HG02642 (cell line): Measurements from ENCODE around the gene TAS2R13.

Experiments
- ATAC-seq: cut with Tn5 transposase; IDR thresholded peaks from one replicate; pipeline ENCODE4 v1.9.1; 2021; ENCODE audit warnings: mild to moderate bottlenecking; ENCODE audit not compliant: unreplicated experiment, poor library complexity

TAS2R13 gene, protein sequence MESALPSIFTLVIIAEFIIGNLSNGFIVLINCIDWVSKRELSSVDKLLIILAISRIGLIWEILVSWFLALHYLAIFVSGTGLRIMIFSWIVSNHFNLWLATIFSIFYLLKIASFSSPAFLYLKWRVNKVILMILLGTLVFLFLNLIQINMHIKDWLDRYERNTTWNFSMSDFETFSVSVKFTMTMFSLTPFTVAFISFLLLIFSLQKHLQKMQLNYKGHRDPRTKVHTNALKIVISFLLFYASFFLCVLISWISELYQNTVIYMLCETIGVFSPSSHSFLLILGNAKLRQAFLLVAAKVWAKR

DNA sequence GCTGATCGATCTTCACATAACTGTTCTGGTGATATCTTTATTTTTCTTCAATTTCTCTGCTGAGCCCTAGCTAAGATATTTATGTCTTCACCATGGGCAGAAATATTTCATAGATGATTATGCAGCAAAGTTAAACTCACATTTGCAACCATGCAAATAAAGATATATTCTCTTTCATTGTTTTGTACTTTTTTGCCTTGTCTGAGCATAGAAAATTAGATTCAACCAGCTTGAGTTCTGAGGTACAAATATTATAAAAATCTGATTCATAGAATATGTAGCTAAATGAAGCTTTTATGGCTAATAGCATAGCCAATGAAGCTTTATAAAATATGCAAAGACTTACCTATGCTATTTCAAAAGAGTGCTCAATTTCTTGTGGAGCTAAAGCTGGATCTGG, at the start of gene TAS2R13:
TAS2R13 (minus strand) TSS at position 101 of the 400 bp plus-strand sequence. CDS start 264 bp downstream, outside the sequence.
- no peak for ATAC-seq

DNA sequence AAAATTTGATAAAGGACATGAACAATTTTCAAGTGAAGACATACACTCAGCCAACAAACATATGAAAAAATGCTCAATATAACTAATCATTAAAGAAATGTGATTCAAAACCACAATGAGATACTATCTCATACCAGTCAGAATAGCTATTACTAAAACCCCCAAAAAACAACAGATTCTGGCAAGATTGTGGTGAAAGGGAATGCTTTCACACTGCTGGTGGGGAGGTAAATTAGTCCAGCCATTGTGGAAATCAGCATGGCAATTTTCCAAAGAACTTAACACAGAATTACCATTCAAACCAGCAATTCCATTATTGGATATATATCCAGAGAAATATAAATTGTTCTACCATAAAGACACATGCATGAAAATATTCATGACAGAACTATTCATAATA, 48.4 kb upstream of the TAS2R13 start:
- no peak for ATAC-seq

DNA sequence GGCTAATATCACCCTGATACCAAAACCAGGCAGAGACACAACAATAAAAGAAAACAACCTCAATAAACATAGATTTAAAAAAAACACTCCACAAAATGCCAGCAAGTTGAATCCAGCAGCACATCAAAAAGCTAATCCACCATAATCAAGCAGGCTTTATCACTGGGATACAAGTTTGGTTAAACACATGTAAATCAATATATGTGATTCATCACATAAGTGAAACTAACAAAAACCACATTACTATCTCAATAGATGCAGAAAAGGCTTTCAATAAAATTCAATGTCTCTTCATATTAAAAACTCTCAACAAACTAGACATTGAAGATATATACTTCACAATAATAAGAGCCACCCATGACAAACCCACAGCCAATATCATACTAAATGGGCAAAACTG, 46.7 kb upstream of the TAS2R13 start:
- ATAC-seq, result no peak

DNA sequence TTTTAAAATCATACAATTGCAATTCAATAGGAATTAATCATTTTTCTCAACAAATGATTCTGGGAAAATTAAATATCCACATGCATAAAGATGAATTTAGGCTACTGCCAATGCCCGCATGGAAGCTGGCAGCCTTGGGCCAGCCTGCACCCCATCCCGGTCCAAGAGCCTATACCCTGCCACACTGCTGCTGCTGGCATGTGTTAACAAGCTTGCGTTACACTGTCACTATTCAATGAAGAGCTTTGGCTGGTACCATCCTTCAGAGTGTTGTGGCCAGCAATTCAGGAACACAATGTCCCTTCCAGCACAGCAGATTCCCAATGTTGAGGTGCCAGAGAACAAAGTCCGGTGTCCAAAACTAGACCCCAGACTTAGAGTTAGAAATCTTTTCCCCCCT, 43.3 kb upstream of the TAS2R13 start:
- ATAC-seq, result no peak

DNA sequence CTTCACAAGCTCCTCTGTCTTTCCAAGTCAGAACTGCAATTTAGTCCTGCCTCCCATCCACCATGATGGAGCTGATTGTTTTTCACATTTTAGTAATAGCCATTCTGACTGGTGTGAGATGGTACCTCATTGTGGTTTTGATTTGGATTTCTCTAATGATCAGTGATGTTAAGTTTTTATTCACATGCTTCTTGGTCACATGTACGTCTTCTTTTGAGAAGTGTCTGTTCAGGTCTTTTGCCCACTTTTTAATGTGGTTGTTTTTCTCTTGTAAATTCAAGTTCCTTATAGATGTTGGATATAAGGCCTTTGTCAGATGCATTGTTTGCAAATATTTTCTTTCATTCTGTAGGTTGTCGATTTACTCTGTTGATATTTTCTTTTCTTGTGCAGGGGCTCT, 33.8 kb upstream of the TAS2R13 start:
- ATAC-seq, result no peak

DNA sequence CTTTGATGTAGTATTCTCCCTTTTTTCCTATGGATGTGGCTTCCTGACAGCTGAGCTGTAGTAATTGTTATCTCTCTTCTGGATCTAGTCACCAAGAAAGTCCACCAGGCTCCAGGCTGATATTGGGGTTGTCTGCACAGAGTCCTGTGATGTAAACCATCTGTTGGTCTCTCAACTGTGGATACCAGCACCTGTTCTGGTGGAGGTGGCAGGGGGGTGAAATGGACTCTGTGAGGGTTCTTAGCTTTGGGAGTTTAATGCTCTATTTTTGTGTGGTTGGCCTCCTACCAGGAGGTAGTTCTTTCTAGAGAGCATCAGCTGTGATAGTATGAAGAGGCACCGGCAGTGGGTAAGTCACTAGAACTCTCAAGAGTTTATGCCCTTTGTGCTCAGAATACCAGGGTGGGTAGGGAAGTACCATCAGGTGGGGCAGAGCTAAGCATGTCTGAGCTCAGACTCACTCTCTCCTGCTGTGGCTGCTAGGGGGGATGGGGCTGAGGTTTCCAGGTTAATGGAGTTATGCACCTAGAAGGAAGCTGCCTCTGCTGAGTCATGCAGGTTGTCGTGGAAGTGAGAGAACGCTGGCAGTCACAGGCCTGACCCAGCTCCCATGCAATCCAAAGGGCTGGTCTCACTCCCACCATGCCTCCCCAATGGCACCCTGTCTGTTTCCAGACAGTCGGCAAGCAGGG, 32.7 kb upstream of the TAS2R13 start:
- ATAC-seq, result no peak

DNA sequence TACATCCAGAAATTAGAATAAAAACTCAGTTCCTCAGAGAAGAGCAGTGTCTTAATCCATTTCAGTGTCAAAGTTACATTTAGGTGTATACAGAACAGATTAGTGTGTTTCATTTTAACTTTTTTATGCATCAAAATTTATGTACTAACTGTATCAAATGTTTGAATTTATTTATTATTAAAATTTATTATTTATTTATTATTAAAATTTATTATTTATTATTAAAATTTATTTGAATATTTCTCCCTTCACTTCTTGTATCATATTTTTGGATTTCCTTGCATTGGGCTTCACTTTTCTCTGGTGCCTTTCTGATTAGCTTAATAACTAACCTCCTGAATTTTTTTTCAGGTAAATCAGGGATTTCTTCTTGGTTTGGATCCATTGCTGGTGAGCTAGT, 32.0 kb upstream of the TAS2R13 start:
- ATAC-seq, result no peak

DNA sequence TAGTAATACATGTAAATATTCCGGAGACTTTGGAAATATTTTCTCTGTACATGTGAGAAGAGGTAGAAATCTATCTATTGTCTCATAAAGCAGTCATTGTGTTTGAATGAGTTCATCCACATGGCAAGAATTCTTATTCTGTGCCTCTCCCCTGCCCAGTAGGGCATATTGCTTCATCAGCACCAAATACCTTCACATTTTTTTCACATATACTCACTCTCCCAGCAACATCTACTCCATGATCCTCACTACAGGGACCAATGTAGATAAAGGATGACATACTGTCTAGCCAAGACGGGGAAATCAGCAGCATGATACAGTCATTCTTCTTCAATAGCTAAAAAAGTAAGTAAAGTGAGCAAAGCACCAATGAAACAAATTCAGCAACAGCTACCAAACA, 31.0 kb upstream of the TAS2R13 start:
- no peak for ATAC-seq

DNA sequence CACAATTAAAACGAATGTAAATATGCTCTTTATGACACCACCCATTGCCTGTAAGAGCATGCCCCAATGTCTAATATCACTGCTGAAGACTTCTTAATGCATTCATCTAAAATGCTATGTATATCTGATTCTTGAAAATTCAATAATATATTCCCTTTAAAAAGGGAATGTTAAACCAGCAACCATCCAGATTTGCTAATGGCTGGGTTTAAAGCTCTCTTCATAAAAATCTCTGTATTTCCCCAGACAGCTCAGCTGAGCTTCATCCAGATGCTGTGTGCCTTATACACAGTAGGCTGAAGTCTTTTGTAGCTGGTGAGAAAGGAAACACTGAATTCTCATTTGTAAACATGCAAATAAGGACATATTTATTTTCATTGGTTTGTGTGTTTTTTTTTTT, 29.8 kb upstream of the TAS2R13 start, which contains the start of gene TAS2R14:
TAS2R14 (minus strand) TSS at position 101 of the 400 bp plus-strand sequence; CDS start at position 45, 56 bp downstream.
- ATAC-seq, result no peak

DNA sequence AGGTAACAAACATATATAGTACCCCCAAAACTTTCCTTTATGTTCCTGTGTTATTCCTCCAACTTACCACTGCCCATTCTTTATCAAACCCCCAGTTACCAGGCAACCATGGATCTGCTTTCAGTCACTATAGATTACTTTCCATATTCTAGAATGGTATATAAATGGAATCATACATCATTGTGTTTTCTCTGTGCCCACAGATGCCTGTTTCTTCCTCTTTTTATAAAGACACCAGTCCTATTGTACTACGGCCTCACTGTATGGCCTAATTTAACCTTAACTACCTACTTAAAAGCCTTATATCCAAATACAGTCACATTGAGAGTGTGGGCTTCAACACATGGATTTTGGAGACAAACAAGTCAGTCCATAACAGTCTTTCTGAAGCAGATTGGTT, 27.1 kb upstream of the TAS2R13 start:
- ATAC-seq, result no peak

DNA sequence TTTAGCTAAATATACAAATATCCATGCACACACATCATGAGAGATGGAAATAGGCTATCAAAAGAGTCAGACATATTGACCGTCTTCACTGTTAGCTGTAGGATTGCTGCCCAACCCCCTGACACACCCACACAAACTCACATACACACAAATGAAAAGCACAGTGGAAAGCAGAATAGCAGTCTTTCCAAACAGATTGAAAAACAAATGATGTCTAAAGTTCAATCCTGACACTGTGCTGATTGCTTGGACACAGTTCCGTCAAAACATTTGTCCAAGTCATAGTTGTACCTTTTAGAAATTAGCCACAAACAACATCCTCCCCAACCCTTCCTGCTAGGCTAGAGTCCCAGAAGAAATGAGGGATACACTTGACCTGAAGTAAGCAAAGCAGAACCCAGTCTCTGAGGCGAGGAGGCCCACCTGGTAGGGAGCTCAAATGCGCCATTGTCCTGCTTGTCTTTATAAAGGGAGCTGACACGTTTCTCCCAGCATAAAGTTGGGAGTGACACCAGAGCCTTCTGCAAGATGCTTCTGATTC, 19.5 kb upstream of the TAS2R13 start, which contains the start of gene PRH2:
PRH2 (plus strand) TSS at position 491 of the 541 bp plus-strand sequence; CDS start at position 529, 38 bp downstream.
- ATAC-seq, result no peak

DNA sequence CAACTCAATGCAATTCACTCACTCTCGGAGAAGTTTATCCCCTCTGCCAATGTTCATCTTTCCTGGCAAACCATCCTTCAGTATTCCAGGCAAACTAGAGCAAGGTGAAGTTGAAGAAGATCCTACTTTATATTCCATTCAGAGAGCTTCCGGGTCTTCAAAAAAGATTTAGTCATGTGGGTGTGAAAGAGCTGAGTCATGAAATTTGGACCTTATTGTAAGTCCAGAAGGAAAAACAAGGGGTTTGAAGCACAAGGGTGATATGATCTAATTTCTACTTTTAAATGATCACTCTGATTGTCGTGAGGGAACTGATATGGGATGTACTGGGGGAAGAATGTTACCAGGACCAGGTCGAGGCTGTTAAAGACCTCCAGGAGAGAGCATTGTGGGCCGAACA, 16.9 kb upstream of the TAS2R13 start:
- no peak for ATAC-seq

DNA sequence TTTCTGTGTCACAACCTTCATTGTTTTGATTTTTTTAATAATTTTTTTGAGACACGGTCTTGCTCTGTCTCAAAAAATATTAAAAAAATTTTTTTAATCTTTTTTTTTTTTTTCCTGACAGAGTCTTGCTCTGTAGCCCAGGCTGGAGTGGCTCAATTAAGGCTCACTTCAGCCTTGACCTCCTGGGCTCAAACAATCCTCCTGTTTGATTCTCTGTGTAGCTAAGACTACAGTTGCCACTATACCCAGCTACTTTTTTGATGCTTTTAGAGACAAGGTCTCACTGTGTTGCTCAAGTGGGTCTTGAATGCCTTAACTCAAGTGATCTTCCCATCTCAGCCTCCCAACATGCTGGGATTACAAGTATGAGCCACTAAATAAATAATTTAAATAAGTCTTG, 10.4 kb upstream of the TAS2R13 start:
- no peak for ATAC-seq

DNA sequence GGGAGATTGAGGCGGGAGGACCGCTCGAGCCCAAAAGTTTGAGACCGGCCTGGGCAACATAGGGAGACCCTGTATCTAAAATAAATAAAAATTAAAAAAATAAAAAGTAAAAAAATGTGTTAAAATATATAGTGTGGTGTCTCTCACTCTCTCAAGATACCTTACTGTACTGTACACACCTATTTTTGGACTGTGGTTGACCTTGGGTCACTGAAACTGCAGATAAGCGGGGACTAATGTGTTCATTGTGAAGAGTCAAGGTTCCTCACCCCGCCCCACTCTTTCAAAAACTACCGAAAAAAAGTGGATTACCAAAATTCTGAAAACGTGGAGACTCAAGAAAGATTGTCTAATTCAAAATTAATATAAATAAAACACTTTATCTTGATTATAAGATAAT, 1.0 kb upstream of the TAS2R13 start:
- no peak for ATAC-seq

DNA sequence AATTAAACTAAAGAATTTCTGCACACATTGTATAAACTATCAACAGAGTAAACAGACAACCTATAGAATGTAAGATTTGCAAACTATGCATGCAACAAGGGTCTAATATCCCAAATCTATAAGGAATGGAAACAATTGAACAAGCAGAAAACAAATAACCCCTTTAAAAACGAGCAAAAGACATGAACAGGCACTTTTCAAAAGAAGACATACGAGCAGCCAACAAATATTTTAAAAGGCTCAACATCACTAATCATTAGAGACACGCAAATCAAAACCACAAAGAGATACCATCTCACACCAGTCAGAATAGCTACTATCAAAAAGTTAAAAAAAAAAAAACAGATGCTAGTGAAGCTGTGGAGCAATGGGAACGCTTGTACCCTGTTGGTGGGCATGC, 4.7 kb downstream of the TAS2R13 start:
- no peak for ATAC-seq

DNA sequence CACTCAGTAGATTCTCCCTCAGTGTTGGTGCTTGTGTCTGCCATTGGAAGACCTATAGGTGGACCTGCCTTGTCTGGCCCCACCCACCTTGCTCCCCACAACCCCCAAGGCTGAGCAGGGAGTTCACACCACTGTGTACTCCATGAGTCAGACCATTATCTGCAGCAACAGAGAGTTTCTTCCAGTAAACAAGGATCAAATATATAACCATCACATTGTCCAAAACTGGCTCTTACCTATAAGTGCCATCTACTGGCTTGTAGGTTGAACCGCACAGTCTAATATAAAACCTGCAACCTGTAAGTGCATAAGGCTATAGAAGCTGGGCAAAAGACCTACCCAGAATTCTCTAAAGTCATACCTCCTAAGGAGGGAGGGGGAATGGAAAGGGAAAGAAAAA, 7.9 kb downstream of the TAS2R13 start:
- ATAC-seq, result no peak

DNA sequence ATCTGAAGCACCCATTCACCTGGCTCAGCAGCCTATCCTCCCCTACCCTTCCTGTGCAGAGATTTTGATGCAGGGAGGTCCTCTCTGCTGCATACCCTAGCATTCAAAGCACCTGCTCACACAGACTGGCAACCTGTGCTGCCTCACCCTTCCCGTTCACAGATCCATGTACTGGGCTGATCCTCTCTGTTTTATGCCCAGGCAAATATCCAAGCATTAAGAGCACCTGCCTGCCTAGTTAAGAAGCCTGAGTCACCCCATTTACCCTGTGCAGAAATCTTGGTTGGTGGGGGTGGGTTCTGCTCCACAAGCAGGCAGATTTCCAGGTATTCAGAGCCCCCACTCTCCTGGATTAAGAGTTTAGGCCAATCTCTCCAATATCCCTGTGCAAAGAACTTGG, 8.4 kb downstream of the TAS2R13 start:
- no peak for ATAC-seq

DNA sequence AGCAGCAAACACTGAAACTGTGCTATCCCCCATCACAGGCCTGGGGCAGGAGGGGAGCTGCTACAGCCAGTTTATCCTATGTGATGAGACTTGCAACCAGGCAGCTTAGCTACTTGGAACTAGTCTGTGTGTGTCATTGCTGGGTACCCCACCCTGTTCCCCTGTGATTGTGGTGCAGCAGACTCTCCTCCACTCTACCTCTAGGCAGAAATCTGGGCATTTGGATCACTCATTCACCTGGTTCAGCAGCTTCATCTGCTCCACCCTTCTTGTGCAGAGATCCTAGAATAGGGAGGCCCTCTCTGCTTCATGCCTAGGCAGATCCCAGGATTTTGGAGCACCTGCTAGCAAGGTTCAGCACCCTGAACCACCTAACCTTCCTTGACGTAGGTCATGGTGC, 8.8 kb downstream of the TAS2R13 start:
- no peak for ATAC-seq

DNA sequence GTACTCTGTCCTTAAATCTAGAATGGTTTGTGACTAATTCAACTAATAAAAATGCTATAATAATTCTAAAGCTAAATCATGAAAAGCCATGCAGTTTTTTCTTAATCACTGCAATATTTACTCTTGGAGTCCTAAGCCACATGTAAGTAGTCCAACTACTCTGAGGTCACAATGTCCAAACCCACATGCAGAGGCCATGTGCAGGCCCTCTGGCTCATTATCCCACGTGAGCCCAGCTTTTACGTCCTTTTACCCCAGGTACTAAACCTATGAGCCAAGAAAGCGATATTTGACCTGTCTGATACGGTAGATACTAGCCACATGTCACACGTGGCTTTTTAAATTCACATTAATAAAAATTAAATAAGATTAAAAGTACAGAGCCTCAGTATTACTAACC, 12.5 kb downstream of the TAS2R13 start:
- ATAC-seq, result no peak

DNA sequence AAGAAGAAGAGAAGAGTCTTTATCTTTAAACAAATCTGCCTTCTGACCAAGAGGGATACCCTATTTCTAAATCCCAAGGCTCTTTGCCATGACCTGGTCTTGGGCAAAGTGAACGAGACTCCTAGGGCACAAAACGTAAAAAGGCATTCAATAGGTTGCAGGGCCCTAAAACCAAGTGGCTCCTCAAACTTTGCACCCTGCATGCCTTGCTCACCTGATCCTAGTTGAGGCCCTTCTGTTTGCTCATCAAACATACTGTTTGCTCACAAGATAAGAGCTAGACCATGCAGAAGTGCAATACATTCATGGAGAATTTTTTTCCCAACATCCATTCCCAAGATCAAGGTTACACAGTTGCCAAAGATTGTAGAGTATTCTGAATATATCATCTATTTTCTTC, 17.4 kb downstream of the TAS2R13 start:
- ATAC-seq, result no peak

DNA sequence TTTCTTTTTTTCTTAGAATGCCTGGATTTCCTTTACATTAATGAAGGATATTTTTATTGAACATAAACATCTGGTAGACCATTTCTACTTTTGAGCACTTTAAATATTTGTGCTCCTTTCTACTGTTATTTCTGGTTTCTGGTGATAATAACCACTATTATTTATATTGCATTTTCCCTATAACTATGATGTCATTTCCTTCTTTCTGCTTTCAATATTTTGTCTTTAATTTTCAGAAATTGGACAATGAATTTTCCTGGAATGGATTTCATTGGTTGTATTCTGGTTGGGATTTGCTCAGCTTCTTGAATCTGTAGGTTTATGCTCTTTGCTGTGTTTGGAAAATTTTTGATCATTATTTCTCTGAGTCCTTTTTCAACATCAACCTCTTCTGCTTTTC, 20.1 kb downstream of the TAS2R13 start:
- ATAC-seq, result no peak
